GM10266 (cell line): Measurements from ENCODE around the gene ATXN7L1.
"Not testable (repeated sequence)": the region's sequence is repeated elsewhere in the genome, so short reads cannot be mapped to it uniquely, and the experiment has no call there.

Experiments used
- DNase-seq: peaks from one replicate; pipeline ENCODE4 v3.0.0; 2012; ENCODE audit errors: extremely low spot score
- TF ChIP-seq, protein P1 (sequence below): IDR thresholded peaks from 2 replicates; pipeline ENCODE4 v1.5.1; 2012; ENCODE audit warnings: mild to moderate bottlenecking, low read depth; ENCODE audit not compliant: control insufficient read depth, insufficient read depth; ENCODE audit errors: missing control alignments

ATXN7L1 gene

DNA sequence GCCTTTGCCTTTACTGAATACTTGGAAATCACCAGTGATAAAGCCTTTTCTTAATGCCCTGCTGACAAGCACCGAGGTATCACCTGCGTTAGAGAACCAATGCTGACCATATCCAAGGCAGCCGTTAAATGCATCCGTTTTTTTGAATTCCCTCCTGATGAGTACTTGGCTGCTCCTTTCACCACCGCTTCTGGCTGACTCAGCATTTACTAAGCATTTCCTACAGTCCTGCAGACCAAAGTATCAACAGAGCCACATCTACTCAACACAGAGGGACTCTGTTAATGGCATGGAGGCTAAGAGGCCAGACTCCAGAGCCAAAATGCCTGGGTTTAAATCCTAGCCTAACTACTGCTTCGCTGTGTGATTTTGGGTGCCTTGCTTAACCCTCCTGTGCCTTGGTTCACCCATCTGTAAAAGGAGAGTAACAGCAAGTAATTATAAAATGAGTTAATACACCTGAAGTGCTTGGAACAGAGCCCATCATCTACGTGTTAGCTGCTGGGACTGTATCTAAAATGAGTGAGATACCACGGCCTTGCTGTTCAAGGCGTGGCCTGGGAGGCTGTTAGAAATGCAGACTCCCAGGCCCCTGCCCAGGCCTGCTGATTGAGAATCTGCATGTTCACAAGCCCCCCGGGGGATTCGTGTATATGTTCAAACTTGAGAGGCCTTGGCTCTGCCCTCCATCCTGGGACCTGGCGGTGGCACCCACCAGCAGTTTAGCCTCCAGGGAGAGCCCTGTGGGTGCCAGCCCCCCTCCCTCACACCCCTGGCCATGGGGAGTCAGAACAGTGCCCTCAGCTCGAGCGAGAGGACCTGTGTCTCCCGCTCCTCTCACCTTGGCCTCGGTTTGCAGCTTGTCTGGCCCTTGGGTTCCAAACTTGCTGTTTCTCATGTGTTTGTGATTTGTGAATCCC is 264.3 kb downstream of the ATXN7L1 start:
- TF ChIP-seq, protein P1, sequence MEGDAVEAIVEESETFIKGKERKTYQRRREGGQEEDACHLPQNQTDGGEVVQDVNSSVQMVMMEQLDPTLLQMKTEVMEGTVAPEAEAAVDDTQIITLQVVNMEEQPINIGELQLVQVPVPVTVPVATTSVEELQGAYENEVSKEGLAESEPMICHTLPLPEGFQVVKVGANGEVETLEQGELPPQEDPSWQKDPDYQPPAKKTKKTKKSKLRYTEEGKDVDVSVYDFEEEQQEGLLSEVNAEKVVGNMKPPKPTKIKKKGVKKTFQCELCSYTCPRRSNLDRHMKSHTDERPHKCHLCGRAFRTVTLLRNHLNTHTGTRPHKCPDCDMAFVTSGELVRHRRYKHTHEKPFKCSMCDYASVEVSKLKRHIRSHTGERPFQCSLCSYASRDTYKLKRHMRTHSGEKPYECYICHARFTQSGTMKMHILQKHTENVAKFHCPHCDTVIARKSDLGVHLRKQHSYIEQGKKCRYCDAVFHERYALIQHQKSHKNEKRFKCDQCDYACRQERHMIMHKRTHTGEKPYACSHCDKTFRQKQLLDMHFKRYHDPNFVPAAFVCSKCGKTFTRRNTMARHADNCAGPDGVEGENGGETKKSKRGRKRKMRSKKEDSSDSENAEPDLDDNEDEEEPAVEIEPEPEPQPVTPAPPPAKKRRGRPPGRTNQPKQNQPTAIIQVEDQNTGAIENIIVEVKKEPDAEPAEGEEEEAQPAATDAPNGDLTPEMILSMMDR = no peak
- no peak for DNase-seq

DNA sequence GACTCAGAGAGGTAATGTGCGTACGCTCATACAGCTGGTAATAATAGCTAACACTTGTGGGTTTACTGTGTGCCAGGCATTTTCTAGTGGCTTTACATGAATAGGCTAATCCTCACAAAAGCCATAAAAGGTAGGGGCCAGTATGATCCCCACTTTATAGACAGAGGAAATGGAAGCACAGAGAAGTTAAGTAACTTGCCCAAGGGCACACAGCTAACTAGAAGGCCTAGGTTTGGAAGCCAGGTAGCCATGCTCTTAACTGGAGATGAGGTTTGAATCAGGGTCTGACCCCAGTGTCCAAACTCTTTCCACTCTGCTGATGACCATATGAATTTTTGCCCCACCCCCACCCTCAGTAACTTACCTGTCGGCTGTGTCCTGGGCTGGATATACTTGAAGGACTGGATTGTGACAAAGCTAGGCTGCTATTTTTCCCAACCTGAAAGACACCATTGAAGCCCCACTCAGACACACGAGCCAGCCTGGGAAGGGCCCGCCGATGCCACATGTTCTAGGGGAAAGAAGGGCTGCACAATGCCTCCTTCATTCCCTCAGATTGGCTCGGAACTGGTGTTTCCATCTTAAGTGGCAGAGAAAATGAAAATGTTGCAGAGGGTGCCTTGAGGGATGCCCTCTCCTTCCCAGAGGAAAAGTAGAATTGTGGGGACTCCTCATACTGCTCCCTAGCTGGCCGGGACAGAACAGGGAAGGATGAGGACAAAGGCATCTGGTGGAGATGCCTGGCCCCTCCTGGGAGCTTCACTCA is 266.1 kb downstream of the ATXN7L1 start:
- DNase-seq = no peak
- TF ChIP-seq, protein P1 = no peak

DNA sequence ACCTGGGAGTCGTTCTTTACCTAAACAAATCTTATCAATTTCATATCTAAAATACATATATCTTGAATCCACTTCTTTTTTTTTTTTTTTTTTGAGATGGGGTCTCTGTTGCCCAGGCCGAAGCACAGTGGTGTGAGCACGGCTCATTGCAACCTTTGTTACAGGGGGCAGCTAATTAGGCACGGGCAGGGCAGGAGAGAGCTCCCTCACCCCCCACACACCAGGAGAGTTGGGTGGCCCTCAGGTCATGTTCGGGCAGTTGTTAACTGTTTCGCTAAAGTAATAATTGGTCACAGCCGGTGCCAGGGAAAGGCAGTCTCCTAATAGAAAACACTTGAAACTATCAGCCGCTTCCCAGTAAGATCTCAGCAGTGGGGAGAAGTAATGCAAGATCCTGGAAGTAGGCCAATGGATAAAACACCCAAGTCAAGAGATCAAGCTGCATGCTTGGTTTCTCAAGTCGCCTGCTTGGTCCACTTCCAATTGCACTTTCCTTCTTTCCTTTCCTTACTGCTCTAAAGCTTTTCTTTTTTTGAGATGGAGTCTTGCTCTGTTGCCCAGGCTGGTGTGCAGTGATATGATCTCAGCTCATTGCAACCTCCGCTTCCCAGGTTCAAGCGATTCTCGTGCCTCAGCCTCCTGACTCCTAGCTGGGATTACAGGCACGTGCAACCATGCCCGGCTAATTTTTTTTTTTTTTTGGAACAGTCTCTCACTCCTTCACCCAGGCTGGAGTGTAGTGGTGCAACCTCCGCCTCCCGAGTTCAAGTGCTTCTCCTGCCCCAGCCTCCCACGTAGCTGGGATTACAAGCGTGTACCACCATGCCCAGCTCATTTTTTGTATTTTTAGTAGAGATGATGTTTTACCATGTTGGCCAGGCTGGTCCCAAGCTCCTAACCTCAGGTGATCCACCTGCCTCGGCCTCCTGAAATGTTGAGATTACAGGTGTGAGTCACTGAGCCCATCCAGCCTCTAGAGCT is 273.8 kb downstream of the ATXN7L1 start:
- DNase-seq = no peak
- TF ChIP-seq, protein P1 = no peak

DNA sequence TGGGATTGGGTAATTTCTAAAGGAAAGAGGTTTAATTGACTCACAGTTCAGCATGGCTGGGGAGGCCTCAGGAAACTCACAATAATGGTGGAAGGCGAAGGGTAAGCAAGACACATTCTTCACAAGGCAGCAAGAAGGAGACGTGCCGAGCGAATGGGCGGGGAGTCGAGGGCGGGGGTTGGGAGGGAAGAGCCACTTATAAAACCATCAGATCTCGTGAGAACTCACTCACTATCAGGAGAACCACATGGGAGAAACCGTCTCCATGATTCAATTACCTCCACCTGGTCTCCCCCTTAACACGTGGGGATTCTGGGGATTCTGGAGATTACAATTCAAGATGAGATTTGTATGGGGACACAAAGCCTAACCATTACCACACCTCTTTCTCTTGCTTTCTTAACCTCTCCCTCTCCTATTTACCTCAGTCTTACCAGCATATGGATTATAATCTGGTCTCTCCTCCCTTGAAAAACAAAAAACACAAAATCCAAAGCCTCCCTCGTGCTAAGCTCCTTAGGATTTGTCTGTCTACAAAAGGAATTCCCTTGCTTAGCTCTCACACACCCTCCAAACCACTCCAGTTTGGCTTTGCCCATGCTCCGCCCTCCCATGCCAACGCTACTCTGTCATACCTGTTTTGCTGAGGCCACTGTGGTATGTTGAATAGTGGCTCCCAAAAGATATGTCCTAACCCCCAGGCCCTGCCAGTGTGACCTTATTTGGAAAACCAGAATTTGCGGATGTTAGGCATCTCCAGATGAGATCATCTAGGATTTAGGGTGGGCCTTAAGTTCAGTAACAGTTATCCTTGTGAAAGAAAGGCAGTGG is 275.5 kb downstream of the ATXN7L1 start:
- TF ChIP-seq, protein P1 = no peak
- DNase-seq = no peak

DNA sequence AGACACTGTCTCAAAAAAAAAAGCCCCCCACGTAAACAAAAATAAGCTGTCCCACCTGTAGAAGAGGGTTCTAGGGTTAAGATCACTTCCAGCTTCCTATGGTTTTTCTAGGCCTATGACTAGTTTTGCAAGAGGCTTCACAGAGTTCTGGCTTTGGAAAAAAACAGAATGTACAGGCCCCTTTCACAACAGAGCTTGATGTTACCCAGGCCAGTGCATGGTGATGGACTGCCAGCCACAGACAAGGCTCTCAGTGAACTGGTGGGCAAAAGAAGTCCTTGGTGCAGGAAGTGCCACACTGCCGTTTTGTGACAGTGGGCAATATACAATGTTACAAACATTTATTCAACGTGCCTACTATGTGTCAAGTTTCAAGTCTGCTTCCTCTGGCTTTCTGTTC is 276.8 kb downstream of the ATXN7L1 start:
- TF ChIP-seq, protein P1 = no peak
- no peak for DNase-seq

DNA sequence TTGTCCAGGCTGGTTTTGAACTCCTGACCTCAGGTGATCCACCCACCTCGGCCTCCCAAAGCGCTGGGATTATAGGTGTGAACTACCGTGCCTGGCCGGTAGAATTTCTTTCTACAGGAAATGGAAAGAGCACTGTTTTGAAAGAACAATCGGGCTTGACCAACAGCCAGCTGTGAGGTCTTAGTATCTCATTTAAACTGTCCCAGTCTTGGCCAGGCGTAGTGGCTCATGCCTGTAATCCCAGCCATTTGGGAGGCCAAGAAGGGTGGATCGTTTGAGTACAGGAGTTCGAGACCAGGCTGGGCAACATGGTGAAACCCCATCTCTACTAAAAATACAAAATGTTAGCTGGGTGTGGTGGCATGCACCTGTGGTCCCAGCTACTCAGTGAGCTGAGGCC is 277.3 kb downstream of the ATXN7L1 start:
- DNase-seq = not testable (repeated sequence)
